ENCODE data around the gene GLT6D1.

DNA sequence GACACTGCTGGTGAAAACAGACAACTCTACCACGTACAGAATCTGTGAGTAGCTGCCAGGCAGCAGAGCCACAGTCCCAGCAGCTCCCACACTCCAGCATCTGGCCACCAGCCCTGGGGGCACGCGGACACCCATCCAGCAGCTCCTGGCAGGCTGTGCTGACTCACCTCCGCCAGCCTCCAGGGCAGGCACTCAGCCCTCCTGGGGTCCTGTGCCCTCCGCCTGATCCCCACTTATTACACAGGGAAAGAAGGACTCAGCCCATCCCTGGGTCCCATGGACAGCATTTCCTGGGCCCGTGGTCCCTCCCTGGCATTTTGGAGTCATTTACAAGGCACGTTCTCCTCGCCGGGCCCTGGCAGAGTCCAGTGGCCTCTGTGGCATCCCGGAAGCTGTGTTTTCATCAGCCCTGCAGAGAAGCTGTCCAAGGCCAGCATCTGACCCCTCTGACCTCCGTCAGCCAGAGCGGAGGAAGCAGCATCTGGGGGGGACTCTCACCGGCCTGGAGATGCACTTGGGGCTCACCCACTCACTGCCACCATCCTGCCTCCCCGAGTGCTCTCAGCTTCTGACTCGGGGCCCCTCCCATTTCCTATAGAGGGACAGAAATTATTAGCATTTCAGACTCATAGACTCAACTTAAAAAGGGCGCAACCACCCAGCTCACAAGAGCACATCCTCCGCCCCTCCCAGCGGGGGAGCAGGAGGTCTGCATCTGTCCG lies 56.2 kb downstream of the GLT6D1 start:
- TF ChIP-seq CTCF (IDR thresholded peaks at IDR 0.05) (no peak), POLR2A (IDR thresholded peaks at IDR 0.05) (no peak)
